Testis (tissue), 3 donors: ENCODE results near the gene TCERG1L. TPM values are rescaled to one million over a fixed set of nuclear protein-coding genes. Genes with fewer than 3 reads are reported as not detected.

Source experiments
- DNase-seq: peaks from one replicate; pipeline ENCODE4 v3.0.0-alpha.2; 2019
- H3K27ac ChIP-seq, 2 donors: fragments of 200-600 bp; sonication (generic); one replicate each; pipeline ENCODE4 v1.5.1; 2019
- H3K27me3 ChIP-seq: fragments of 200-600 bp; sonication (generic); one replicate; pipeline ENCODE4 v1.5.1; 2019
- H3K36me3 ChIP-seq: fragments of 200-600 bp; sonication (generic); one replicate; pipeline ENCODE4 v1.5.1; 2017; ENCODE audit warnings: low read depth; ENCODE audit errors: missing control alignments
- H3K4me1 ChIP-seq: fragments of 200-600 bp; sonication (generic); one replicate; pipeline ENCODE4 v1.5.1; 2019
- H3K4me3 ChIP-seq, 2 donors: fragments of 200-600 bp; sonication (generic); one replicate each; pipeline ENCODE4 v1.5.1; 2017 to 2019
- H3K9me3 ChIP-seq: fragments of 200-600 bp; sonication (generic); one replicate; pipeline ENCODE4 v1.5.1; 2017
- CTCF ChIP-seq, 3 experiments: fragments of 450-650 bp in 2 of 3; fragments of 200-600 bp in 1 of 3; sonication (generic) in 1 of 3; IDR thresholded peaks; one replicate each; pipeline ENCODE4 v1.5.1; 2016 to 2019; ENCODE audit warnings: antibody characterized with exemption in 3 of 3, mild to moderate bottlenecking in 2 of 3, moderate library complexity in 1 of 3
- POLR2A ChIP-seq: fragments of 450-650 bp; IDR thresholded peaks from one replicate; pipeline ENCODE4 v1.6.1; 2017; ENCODE audit warnings: antibody characterized with exemption, mild to moderate bottlenecking, moderate library complexity
- WGBS, 2 donors: methylation state at CpG; one replicate each; pipeline ENCODE4 v1.1.5; 2018; 5-methylcytosine and 5-hydroxymethylcytosine counted together
- intact Hi-C: fragments of 100-400 bp; cut with DNase I; formaldehyde crosslinking; loops from one replicate; pipeline ENCODE4 v1.15.1; 2023; ENCODE audit warnings: low total_unique reads
- polyA plus RNA-seq: library from polyadenylated mRNA; stranded (reverse); fragments of 350-450 nt; fragmentation: Illumina TruSeq; extraction: RNeasy Lipid Tissue Mini Kit (QIAGEN cat#74804); gene quantifications from one replicate; pipeline ENCODE4 v1.2.3, GENCODE V29; 2014; ENCODE audit warnings: low read depth, low replicate concordance; ENCODE audit not compliant: insufficient read depth
- total RNA-seq, 2 donors: library from RNA; depleted of rRNA; stranded (reverse); fragments of >200 nt; gene quantifications; one replicate each; pipeline ENCODE4 v1.2.3, GENCODE V29; 2016

Gene TCERG1L
- total and polyA plus RNA-seq, 3 donors from 2014 or later, result 3.0 to 8.3 (median 7.7) TPM

GRCh38 chr10:131058799-131059198, 252.7 kb downstream of the TCERG1L start:
- intact Hi-C loops, result no loop called here
- 84 to 89% methylated on average over 3 of the region's 3 CpGs for WGBS, 2 donors
- Histone ChIP-seq H3K27ac (no peak overlapping the region), H3K9me3 (no peaks in the 10 kb centered on the region), H3K4me1 (peaks cover 5% of the 10 kb centered on the region), H3K27me3 (no peaks in the 10 kb centered on the region), H3K36me3 (no peaks in the 10 kb centered on the region), H3K4me3 (no peak overlapping the region)
- TF ChIP-seq POLR2A, result no peak
- no peak for TF ChIP-seq CTCF (IDR thresholded peaks at IDR 0.05)
- DNase-seq, result no peak

DNA sequence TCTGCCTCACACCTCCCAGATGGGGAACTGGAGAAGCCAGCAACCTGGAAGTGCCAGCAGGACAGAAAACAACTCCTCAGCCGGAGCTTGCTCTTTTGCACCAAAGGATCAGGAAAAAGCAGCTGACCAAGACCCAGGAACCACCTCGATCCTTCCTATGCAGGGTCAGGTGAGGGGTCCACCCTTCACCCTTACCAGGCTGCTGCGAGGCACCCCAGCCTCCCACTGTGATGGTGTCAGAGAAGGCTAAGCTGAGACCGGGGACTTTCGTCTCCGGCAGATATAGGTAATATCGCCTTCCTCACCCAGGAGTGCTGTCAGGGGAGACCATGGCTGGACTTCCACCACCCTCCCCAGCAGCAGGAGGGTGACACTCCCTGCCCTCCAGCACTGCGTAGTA, 254.7 kb downstream of the TCERG1L start:
- H3K27me3 ChIP-seq, result no peaks in the 10 kb centered on the region
- no peaks in the 10 kb centered on the region for H3K9me3 ChIP-seq
- intact Hi-C loops, result no loop called here
- no peaks in the 10 kb centered on the region for H3K36me3 ChIP-seq
- peaks cover 5% of the 10 kb centered on the region for H3K4me1 ChIP-seq
- no peak for DNase-seq
- 86 to 94% methylated on average over 4 to 8 of the region's 8 CpGs for WGBS, 2 donors
- H3K4me3 ChIP-seq, result no peak overlapping the region
- no peak overlapping the region for H3K27ac ChIP-seq
- no peak for TF ChIP-seq CTCF (IDR thresholded peaks at IDR 0.05)
- no peak for TF ChIP-seq POLR2A

GRCh38 chr10:131056091-131056579, 255.4 kb downstream of the TCERG1L start:
- Histone ChIP-seq H3K4me3 (no peak overlapping the region), H3K27ac (no peak overlapping the region), H3K36me3 (no peaks in the 10 kb centered on the region), H3K4me1 (peaks cover 3% of the 10 kb centered on the region), H3K27me3 (no peaks in the 10 kb centered on the region), H3K9me3 (no peaks in the 10 kb centered on the region)
- WGBS, 2 donors, result 88 to 89% methylated on average over 6 to 12 of the region's 12 CpGs
- intact Hi-C loops, result no loop called here
- no peak for DNase-seq
- TF ChIP-seq CTCF (IDR thresholded peaks at IDR 0.05) (no peak), POLR2A (no peak)

DNA sequence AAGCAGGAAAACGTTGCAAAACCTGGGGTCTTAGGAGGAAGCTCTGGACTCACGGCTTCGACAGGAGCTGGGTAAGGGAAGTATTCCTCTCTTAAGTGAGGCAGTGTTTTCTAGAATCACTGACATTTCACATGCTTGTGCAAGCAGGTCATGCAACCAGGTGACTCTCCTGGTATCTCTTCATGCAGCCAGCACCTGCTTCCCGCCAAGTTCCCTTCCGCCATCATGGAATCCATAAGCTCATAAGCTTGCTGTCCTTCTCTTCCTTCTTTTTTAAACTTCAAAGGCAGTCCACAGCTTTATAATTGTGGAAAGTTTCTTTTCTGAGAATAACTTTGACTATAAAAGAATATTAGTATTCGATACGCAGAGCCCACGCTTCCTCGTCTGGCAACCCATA, 256.1 kb downstream of the TCERG1L start:
- Histone ChIP-seq H3K36me3 (no peaks in the 10 kb centered on the region), H3K4me3 (no peak overlapping the region), H3K4me1 (no peaks in the 10 kb centered on the region), H3K27ac (no peak overlapping the region), H3K27me3 (no peaks in the 10 kb centered on the region), H3K9me3 (no peaks in the 10 kb centered on the region)
- TF ChIP-seq CTCF (IDR thresholded peaks at IDR 0.05), result no peak
- TF ChIP-seq POLR2A, result no peak
- 80 to 81% methylated on average over 9 of the region's 9 CpGs for WGBS, 2 donors
- intact Hi-C loops, result no loop called here
- no peak for DNase-seq

- WGBS, 2 donors, result 90% methylated on average over 2 of the region's 2 CpGs
- no peak for TF ChIP-seq CTCF (IDR thresholded peaks at IDR 0.05)
- no peak for TF ChIP-seq POLR2A
- no peaks in the 10 kb centered on the region for H3K9me3 ChIP-seq
- intact Hi-C loops, result no loop called here
- H3K27ac ChIP-seq, result no peak overlapping the region
- H3K27me3 ChIP-seq, result no peaks in the 10 kb centered on the region
- no peaks in the 10 kb centered on the region for H3K4me1 ChIP-seq
- no peak for DNase-seq
- H3K36me3 ChIP-seq, result no peaks in the 10 kb centered on the region
- H3K4me3 ChIP-seq, result no peak overlapping the region
Measured at GRCh38 chr10:131053192-131053591, 258.3 kb downstream of the TCERG1L start.
